Effector CD8-positive, alpha-beta T cell (primary cell): ENCODE measurements around the gene RHEB.

Experiments used
- DNase-seq: peaks from one replicate; lab custom pipeline; 2025; lab: John Stamatoyannopoulos, UW

RHEB gene

DNA sequence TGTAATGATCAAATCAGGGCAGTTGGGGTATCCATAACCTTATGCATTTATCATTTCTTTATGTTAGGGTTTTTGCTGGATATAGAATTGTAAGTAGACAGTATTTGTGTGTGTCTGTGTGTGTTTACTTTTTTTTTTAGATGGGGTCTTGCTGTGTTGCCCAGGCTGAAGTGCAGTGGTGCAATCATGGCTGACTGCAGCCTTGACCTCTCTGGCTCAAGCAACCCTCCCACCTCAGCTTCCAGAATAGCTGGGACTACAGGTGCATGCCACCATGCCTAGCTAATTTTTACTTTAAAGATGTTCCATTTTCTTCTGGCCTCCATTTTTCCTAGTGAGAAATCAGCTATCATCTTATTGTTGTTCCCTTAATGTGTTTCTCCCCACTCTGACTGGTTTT lies 10.1 kb upstream of the RHEB start:
- no peak for DNase-seq

DNA sequence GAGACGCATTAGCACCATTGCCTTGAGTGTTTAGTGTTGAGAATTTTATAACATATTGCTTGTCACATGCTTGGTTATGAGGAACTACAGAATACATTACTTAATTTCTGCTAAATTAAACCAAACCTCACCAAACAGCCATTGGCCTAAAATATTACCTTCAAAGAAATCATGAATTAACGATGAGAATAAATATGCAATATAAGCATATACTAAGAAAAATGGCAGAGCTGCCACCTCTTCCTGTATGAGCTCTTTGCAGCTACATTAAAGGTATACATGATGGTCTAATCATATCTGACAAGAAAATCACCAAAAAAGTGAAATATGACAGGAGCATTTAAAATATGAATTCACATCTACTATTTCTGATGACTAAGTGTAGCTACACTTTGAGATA lies 5.2 kb upstream of the RHEB start:
- DNase-seq: no peak

DNA sequence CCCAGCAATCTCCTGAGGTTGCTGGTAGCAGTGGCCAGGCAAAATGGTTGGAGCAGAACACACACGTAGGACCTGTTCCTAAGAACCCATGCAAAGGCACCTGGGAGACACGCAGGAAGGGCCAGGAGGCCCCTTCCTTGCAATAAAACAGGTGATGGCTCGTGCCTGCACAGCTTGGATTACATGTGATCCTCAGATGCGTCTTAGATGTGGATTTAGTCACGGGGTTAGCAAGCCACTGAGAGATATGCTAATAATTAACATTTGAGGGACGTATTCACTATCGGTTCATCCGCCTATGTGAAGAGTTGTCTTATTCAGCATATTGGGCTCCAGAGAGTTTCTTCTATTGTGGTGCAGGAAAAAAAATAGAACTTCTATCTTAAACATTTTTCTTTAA lies 4.6 kb upstream of the RHEB start:
- no peak for DNase-seq

DNA sequence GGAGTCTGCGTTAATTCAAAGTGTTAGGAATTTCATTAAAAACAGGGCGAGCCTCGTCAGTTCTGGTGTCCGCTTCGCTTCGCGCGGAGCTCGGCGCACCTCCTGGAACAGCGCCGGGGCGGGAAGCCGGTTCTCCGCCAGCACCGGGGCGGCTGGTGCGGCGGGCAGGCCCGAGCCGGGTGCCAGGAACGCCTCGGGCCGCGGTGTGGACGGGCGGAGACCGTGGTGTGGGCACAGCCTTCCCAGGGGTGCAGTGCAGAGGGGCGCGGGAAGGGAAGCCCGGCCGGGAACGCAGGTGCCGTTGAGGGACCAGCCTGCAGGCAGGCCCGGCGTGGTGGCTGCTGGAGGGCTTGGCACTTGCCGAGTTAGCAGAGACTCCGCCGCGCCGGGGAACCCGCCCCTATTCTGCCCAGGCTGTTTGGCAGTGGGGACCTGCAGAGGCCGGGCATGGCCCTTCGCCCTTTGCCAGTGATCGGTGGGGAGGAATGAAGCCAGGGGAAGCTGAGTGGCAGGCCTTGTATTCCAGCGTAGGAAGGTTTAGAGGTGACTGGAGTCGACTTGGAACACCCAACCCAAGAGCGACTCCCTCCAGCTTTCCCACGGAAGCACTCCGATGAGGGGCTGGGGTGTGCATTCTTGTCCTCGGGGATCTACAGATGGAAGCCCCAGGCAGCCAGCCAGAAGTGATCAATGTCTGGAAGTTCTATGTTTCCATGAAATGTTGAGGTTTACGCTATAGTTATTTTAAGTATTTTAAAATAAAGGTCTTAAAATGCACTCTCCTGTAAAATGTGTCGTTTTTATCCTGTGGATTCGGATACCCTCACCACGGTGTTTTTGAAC lies 945 bp upstream of the RHEB start:
- peak; percentile 27 for DNase-seq

DNA sequence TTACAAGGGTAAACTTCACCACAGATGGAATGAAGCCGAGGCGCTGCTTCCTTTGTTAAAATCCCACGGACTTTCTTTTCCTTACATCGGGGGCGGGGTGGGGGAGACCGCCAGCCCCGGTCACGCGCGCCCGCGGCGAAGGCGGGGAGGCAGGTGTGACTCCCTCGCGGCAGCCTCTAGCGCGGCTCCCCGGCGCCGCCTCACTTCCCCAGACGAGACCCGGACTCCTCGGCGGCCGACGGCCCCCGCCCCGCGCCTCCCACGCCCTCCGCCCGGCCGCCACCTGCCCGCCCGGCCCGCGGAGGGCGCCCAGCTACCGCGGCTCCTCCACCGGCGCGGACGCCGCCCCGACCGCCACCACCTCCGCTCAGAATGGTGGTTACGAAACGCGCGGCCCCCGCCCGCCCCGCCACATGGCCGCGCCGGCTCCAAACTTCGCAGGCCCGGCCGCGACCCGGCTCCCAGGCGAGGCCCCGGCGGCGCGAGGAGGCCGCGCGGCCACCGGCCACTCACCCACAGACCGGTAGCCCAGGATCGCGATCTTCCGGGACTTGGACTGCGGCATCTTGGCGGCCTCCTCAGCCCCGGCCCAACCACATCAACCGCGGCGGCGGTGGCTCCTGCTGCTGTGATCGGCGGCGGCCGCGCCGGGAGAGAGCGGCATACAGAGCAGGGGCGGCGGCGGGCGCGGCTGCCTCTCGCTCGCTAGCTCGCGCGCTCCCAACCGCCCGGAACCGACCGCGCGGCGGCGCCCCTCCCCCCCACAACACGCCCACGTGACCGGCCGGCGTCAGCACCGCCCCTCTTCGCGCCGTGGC lies 539 bp downstream of the RHEB start:
- DNase-seq: peak; percentile 47

DNA sequence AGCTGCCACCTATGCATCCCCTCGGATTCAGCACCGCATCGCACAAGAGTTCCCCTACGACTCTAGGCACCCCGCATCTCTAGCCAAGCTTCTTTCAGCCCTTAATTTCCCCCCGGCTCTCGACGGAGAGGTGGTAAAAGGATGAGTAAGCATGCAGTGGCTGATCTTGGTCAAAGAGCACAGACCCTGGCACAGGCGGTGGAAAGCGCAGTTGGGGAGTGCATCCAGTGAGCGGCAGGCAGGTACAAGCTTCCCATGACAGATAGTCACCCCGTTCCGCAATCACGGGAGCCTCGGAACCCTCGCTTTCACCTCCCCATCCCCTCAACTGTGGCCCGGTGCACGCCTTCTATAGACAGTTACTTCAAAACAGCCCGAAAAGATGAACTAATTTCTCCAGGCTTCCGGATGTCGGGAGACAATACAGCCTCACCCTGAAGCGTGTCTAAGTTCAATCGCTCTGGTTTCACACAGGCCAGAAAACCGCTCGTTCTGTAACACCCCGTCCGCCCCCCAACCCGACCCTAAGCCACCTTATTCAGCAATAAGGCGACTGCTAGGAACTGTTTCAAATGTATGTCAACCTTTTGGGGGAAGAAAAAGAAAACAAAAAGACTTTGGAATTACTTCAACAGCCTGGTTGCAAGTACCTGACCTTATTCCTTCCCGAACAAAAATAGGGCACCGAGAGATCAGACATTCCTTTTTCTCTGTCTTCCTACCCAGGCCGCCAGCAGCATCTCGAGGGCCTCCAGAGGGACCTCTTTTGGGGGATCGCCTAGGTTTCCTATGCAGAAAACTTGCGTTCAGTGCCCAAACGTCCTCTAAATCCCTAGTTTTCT lies 1.4 kb downstream of the RHEB start:
- DNase-seq: peak; percentile 9

DNA sequence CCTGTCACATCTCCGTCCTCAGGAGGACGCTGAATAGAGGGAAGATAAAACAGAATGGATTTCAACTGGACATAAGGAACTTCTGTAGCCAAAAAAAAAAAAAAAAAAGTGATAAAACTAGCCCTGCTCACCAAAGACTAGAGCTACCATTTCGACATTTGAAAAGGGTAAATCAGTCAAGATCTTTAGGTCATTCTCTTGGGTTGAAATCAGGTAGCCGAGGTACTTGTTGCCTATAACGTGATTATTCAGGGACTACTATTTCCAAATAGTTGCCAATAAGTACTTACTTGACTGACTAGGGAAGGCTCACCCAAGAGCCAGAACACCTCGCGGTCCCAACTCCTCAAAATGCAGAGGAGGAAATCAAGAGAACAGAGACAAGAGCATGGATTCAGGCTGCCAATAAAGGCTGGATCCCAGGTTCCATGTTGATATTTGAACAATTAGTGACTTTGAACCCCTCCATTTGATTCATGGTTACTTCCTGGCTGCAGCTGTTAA lies 2.0 kb downstream of the RHEB start:
- DNase-seq: no peak

DNA sequence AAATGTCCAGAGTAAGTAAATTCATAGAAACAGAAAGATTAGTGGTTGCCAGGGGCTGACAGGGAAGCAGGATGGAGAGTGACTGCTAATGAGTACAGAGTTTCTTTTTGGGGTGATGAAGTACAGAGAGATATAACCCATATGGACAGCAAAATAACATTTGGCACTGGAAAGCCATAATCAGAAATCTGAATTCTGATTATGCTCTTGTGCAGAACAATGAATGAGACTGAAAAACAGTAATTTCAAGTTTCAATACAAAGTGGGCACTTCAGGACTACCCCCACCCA lies 4.5 kb downstream of the RHEB start:
- no peak for DNase-seq

DNA sequence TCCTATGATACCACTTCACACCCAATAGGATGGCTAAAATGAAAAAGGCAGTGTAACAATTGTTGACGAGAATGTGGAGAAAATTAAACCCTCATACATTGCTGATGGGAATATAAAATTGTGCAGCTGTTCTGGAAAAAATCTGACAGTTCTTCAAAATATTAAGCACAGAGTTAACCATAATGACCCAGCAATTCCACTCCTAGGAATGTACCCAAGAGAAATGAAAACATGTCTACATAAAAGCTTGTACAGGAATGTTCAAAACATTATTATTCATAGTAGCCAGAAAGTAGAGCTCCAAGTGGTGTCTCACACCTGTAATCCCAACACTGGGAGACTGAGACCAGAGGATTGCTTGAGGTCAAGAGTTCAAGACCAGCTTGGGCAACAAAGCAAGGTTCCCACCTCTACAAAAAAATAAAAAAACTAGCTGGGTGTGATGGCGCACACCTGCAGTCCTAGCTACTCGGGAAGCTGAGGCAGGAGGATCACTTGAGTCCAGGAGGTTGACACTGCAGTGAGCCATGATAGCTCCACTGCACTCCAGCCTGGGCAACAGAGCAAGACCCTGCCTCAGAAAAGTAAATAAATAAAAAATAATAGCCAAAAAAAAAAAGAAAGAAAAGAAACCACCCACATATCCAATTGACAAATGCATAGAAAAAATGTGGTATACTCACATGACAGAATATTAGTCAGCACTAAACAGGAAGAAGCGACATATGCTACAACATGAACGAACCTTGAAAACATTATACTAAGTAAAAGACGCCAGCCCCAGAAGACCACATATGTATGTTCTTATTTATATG lies 5.0 kb downstream of the RHEB start:
- no peak for DNase-seq

DNA sequence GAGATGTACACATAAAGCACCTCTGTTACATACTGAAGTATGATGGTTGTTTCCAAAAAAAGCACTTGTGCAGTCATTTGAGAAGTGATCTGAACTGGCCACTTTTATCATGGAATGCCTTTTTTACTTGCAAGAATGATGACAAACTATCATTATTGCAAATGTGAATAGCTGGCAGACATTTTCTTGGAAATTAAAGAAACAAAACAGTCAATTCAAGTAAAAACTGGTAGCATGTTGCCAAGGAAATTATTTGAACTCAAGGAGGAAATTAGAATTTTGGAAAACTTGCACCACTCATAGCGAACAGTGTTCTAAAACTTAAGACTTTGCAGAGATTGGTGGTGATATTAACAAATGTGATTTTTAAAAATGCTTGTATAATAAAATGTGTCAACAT lies 6.6 kb downstream of the RHEB start:
- no peak for DNase-seq

DNA sequence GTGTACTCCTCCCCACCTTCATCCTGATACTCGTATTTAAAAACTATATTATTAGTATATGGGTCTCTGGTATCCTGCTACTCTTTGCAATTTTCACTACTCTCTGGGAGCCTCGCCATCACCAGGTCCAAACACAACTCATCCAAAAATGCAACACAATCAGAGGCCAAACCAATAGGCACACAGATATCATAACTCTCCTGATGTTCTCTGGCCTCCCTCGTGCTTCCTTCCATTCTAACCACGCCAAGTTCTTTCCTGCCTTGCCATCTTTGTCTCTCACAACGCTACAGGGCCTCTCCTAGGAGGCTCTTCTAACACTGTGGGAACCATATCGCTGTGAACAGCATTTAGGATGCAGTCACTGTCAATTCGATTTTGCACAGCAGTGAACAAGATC lies 7.3 kb downstream of the RHEB start:
- no peak for DNase-seq

DNA sequence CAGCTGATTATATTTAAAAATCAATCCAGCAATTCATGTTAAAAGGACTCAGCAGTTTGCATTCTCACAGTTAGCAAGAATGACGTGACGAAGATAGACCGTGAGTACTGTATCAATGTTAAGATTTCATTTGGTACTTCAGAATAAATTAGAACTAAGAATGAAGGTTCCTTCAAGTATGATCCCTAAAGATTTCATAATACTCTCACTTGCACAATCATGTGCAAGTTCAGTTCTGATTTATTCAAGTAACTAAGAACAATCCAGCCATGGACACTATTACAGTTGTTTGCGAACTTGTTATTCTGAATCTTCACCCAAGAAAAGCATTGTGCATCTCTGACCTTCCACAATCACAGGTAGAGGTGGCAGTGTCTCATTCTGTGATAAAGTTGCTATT lies 7.7 kb downstream of the RHEB start:
- DNase-seq: no peak

DNA sequence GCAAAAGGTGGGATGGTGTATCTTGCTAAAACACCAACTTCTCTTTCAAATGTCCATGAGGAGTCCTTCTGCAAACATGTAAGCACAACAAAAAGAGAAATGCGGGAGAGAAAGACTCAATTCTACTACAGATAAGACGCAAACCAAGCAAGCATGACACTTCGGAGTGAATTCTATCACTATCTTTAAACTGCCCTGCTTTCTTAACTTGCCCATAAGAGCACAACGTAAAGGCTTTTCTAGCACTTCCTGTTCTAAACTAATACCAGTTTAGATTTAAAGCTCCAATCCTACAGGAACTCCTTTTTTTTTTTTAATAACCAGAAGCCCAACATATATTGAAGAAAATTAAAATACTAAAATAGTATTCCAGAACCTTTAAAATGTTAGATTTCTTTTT lies 8.4 kb downstream of the RHEB start:
- DNase-seq: no peak

DNA sequence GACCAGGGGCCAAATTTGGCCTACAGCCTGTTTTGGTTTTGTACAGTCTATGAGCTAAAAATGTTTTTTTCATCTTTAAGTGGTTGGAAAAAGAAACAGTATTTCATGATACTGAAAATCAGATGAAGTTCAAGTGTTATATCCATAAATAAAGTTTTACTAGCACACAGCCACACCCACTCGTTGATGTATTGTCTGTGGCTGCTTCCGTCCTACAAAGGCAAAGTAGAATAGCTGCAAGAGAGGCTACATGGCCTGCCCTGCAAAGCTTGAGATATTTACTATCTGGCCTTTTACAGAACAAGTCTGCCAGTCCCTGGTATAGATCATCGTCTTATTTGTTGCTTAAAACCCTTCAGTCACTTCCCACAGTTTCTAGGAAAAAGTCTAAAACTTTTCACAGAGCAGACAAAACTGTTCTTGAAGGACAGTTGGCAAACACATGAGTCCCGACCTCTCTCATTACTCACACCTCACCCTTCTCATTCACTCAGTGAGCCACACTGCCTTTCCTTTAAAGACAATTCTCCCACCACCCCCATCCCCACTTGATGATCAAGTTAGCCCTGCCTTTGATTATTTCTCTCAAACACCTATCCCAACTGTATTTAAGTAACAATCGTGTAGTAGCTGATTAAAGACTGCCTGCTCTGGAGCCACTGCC lies 9.9 kb downstream of the RHEB start:
- DNase-seq: no peak

DNA sequence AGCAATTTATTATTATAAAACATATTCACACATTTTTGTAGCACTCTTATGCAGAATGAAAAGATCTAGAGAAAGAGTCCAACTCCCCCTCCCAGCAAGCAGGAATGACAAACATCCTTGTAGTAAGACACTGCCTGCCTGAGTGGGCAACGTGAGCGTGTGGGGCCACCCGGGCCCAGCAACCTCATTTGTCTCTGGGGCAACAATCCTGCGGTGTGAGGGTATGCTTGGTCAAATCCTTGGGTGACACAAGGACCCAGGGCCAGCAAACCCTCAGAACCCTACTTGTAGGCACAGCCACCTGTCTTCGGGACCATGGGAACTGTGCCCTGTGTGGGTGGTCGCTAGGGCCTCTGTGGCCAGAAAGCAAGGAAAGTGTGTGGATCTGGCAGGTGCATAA lies 10.7 kb downstream of the RHEB start:
- no peak for DNase-seq

DNA sequence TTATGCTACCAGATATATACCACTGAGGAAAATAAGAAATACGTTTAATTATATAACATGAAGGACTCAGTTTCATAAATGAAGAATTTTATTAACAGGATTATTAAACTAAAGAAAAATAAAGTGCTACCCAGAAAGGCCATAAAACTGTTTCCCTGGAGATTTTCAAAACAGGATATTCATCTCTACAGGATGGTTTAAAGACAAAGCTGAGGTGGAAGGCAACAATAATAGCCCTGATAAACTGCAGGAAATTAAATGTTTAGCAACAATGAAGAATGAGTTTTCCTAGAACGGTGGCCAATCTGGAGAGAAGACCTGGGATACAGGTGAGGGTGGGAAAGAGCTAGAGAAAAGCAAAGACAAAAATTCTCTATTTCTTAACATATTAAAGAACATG lies 11.9 kb downstream of the RHEB start:
- DNase-seq: no peak

DNA sequence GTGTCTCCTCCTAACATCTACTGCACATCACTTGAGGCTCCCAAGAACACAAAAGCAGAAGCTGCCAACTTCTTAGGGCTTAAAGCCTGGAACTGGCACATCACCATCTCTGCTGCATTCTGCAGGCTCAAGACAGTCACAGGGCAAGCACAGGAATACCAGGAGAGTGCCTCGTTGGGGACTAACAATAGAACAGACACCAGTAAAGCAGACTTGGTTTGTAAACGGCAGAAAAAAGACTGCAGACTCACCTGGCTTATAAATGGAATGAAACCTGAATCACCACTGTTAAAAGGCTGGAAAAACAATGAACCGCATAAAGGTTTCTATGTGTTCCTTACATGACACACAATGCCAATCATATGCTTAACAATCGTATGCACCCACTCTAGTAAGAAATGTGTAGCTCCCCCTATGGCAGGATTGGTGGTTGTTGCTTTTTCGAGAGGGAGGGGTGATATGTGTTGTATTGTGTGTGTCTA lies 12.8 kb downstream of the RHEB start:
- DNase-seq: no peak

DNA sequence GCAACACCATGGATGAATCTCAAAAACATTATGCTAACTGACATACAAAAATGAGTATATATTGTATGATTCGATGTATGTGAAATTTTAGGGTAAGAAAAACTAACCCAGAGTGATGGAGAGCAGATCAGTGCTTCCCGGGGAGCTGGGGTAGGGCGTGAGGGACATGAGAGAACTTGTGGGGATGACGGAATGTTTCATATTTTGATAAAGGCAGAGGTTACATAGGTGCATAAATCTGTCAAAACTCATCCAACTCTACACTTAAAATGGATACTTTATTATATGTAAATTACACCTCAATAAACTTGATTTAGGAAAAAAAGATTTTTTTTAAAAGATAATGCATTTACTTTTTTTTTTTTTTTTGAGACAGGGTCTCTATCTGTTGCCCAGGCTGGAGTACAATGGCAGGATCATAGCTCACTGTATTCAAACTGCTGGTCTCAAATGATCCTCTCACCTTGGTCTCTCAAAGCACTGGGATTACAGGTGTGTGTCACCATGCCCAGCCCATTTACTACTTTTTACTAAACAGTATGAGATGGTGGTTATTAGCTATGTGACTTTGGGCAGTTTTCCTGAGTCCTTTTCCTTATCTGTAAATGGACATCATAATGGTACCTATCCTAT lies 13.7 kb downstream of the RHEB start:
- no peak for DNase-seq

DNA sequence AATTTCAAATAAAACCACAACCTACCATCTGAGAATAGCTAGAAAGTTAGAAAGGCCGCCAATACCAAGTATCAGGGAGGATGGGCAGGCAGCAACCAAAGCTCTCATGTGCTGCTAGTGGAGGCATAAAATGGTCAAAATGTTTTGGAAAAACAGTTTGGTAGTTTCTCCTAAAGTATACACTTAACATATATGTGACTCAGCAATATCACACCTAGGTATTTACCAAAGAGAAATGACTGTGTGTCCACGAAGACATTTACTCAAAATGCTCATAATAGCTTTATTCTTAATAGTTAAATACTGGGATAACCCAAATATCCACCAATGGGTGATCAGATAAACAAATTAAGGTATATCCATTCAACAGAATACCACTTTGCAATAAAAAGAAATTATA lies 14.3 kb downstream of the RHEB start:
- no peak for DNase-seq

DNA sequence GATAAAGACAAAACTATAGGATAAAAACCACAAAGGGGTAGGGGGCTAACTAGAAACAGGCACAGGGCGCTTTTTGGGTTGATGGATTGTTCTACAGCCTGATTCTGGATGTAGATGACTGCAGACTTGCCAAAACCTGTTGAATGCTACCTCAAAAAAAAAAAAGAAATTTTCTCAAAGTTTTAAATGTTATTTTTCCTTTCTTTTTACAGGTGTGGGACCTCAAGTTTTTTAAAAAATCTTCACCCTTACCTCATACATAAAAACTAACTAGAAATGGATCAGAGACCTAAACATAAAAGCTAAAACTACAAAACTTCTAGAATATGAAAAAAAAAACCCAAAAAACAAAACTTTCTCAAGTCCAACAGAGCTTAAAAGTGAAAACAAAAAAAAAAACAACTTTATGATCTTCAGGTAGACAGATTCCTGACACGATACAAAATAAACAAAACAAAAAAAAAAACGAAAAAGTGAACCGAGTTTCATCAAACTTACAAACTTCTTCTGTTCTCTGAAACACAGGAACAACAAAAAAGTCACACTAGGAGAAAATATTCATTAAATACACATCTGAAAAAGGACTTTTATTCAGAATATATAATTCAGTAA lies 14.9 kb downstream of the RHEB start:
- no peak for DNase-seq
